Caco-2 (cell line): Measurements from ENCODE around the gene KRT77. TPM values are rescaled to one million over a fixed set of nuclear protein-coding genes. Genes with fewer than 3 reads are reported as not detected.
"Not testable (repeated sequence)": the region's sequence is repeated elsewhere in the genome, so short reads cannot be mapped to it uniquely, and the experiment has no call there.

Source experiments
- BruUV-seq: library from RNA; stranded (reverse); fragments of 400-500 nt; replicated peaks from 2 replicates; lab custom pipeline; 2021; lab: Mats Ljungman, UMichigan
- CTCF ChIA-PET: fragments of 300-600 bp; sonication (Branson Sonifier 250); formaldehyde crosslinking; loops from one replicate; lab custom pipeline; 2022; ENCODE audit warnings: antibody characterized with exemption; lab: Charles Lee
- POLR2A ChIA-PET: fragments of 300-600 bp; sonication (Branson Sonifier 250); formaldehyde crosslinking; loops from one replicate; lab custom pipeline; 2022; ENCODE audit warnings: antibody characterized with exemption; lab: Charles Lee
- DNase-seq, 2 experiments: peaks; one replicate each; pipeline versions ENCODE4 v3.0.0 to v3.0.0-alpha.2; 2020 to 2022
- H3K27me3 ChIP-seq: replicated peaks from 2 replicates; pipeline ENCODE4 v1.6.0; 2011; ENCODE audit warnings: low read length; ENCODE audit not compliant: control insufficient read depth, insufficient read depth
- H3K36me3 ChIP-seq: 2 replicates; pipeline ENCODE4 v1.5.1; 2011; ENCODE audit warnings: low read length; ENCODE audit not compliant: control insufficient read depth, insufficient read depth
- H3K4me1 ChIP-seq: fragments of 250-450 bp; sonication (Bioruptor Pico); 2 replicates; pipeline ENCODE4 v1.5.1; 2020; ENCODE audit warnings: mild to moderate bottlenecking
- H3K4me3 ChIP-seq: 2 replicates; pipeline ENCODE4 v1.5.1; 2011; ENCODE audit warnings: low read depth, mild to moderate bottlenecking, control low read depth, low read length
- H3K9me3 ChIP-seq: fragments of 250-450 bp; sonication (Bioruptor Pico); 2 replicates; pipeline ENCODE4 v1.5.1; 2020; ENCODE audit warnings: mild to moderate bottlenecking, moderate library complexity
- H3K27ac Mint-ChIP-seq: one replicate; pipeline ENCODE4 v1.8.0; 2022; ENCODE audit warnings: mixed read lengths; ENCODE audit not compliant: unreplicated experiment
- H3K27me3 Mint-ChIP-seq: one replicate; pipeline ENCODE4 v1.8.0; 2022; ENCODE audit warnings: mixed read lengths; ENCODE audit not compliant: insufficient read depth, unreplicated experiment
- H3K36me3 Mint-ChIP-seq: one replicate; pipeline ENCODE4 v1.8.0; 2022; ENCODE audit warnings: mild to moderate bottlenecking, mixed read lengths; ENCODE audit not compliant: insufficient read depth, unreplicated experiment
- H3K4me1 Mint-ChIP-seq: one replicate; pipeline ENCODE4 v1.8.0; 2022; ENCODE audit warnings: low read depth, mixed read lengths; ENCODE audit not compliant: unreplicated experiment
- H3K4me3 Mint-ChIP-seq: one replicate; pipeline ENCODE4 v1.8.0; 2022; ENCODE audit warnings: mild to moderate bottlenecking, moderate library complexity, mixed read lengths; ENCODE audit not compliant: unreplicated experiment
- H3K9me3 Mint-ChIP-seq: one replicate; pipeline ENCODE4 v1.8.0; 2022; ENCODE audit warnings: mixed read lengths; ENCODE audit not compliant: unreplicated experiment
- CTCF ChIP-seq, 2 experiments: fragments of 200-600 bp in 1 of 2; IDR thresholded peaks; 1 replicate in 1 of 2; 2 replicates in 1 of 2; pipeline versions ENCODE4 v1.5.1 to v1.8.0; 2011 to 2022; ENCODE audit warnings: antibody characterized with exemption in 1 of 2, control low read depth in 1 of 2, inconsistent platforms in 1 of 2, low read depth in 1 of 2, low read length in 1 of 2, mild to moderate bottlenecking in 1 of 2, moderate library complexity in 1 of 2; ENCODE audit not compliant: insufficient read depth in 1 of 2, severe bottlenecking in 1 of 2, unreplicated experiment in 1 of 2
- intact Hi-C: fragments of 100-400 bp; cut with micrococcal nuclease; formaldehyde crosslinking; loops from one replicate; pipeline ENCODE4 v1.10.0; 2022; ENCODE audit not compliant: unreplicated experiment
- total RNA-seq: library from RNA; stranded (reverse); gene quantifications from 2 replicates; pipeline ENCODE4 v1.2.3, GENCODE V29; 2022

Gene KRT77
- total RNA-seq, 1 experiment from 2014 or later = not detected

GRCh38 chr12:52670961-52671360 is 32.4 kb downstream of the KRT77 start:
- no peaks in the 10 kb centered on the region for H3K36me3 Mint-ChIP-seq
- no peaks in the 10 kb centered on the region for H3K9me3 Mint-ChIP-seq
- Histone ChIP-seq H3K9me3 (no peaks in the 10 kb centered on the region), H3K4me3 (no peak overlapping the region), H3K36me3 (no peaks in the 10 kb centered on the region), H3K27me3 (no peaks in the 10 kb centered on the region), H3K4me1 (peaks cover 27% of the 10 kb centered on the region)
- POLR2A ChIA-PET = no interaction called here
- intact Hi-C loops = no loop called here
- no peak overlapping the region for H3K27ac Mint-ChIP-seq
- BruUV-seq = no TSS peak
- no peak for DNase-seq
- CTCF ChIA-PET = no interaction called here
- TF ChIP-seq CTCF (IDR thresholded peaks at IDR 0.05; ENCODE audit: insufficient read depth in 1 of 2, low read depth in 1 of 2, low read length in 1 of 2, severe bottlenecking in 1 of 2, unreplicated experiment in 1 of 2) = no peak
- H3K27me3 Mint-ChIP-seq = peaks cover 6% of the 10 kb centered on the region
- no peak overlapping the region for H3K4me3 Mint-ChIP-seq
- no peaks in the 10 kb centered on the region for H3K4me1 Mint-ChIP-seq

GRCh38 chr12:52670506-52670905 is 32.8 kb downstream of the KRT77 start:
- Mint-ChIP-seq H3K4me3 (no peak overlapping the region), H3K36me3 (no peaks in the 10 kb centered on the region), H3K4me1 (no peaks in the 10 kb centered on the region), H3K9me3 (no peaks in the 10 kb centered on the region), H3K27ac (no peak overlapping the region), H3K27me3 (peaks cover 8% of the 10 kb centered on the region)
- no peak overlapping the region for H3K4me3 ChIP-seq
- H3K4me1 ChIP-seq = peaks cover 27% of the 10 kb centered on the region
- no TSS peak for BruUV-seq
- H3K36me3 ChIP-seq = no peaks in the 10 kb centered on the region
- TF ChIP-seq CTCF (IDR thresholded peaks at IDR 0.05; ENCODE audit: insufficient read depth in 1 of 2, low read depth in 1 of 2, low read length in 1 of 2, severe bottlenecking in 1 of 2, unreplicated experiment in 1 of 2) = no peak
- no peak for DNase-seq
- no peaks in the 10 kb centered on the region for H3K27me3 ChIP-seq
- CTCF ChIA-PET = no interaction called here
- H3K9me3 ChIP-seq = no peaks in the 10 kb centered on the region
- intact Hi-C loops = no loop called here
- POLR2A ChIA-PET = no interaction called here

GRCh38 chr12:52669941-52670340 is 33.4 kb downstream of the KRT77 start:
- H3K4me3 Mint-ChIP-seq, intact Hi-C loops, H3K36me3 ChIP-seq, POLR2A ChIA-PET, H3K27me3 ChIP-seq, H3K27ac Mint-ChIP-seq, DNase-seq, H3K36me3 Mint-ChIP-seq, BruUV-seq, H3K9me3 ChIP-seq, H3K4me3 ChIP-seq, H3K9me3 Mint-ChIP-seq, H3K4me1 Mint-ChIP-seq: not testable (repeated sequence)
- CTCF ChIA-PET = interaction anchor here (0.6 kb wide), 1 partner anchor 314 kb away, joined by 3 read pairs; no protein-coding TSS in a partner anchor
- H3K27me3 Mint-ChIP-seq = peaks cover 11% of the 10 kb centered on the region
- peaks cover 27% of the 10 kb centered on the region for H3K4me1 ChIP-seq

- intact Hi-C loops = no loop called here
- CTCF ChIA-PET = interaction anchor here (0.6 kb wide), 1 partner anchor 314 kb away, joined by 3 read pairs; no protein-coding TSS in a partner anchor
- Histone ChIP-seq H3K27me3 (no peaks in the 10 kb centered on the region), H3K36me3 (no peaks in the 10 kb centered on the region), H3K9me3 (no peaks in the 10 kb centered on the region), H3K4me3 (no peak overlapping the region), H3K4me1 (peaks cover 27% of the 10 kb centered on the region)
- Mint-ChIP-seq H3K4me1 (no peaks in the 10 kb centered on the region), H3K4me3 (no peak overlapping the region), H3K9me3 (no peaks in the 10 kb centered on the region), H3K27ac (no peak overlapping the region), H3K36me3 (no peaks in the 10 kb centered on the region), H3K27me3 (peaks cover 11% of the 10 kb centered on the region)
- POLR2A ChIA-PET = no interaction called here
- no peak for DNase-seq
- no peak for TF ChIP-seq CTCF (IDR thresholded peaks at IDR 0.05; ENCODE audit: insufficient read depth in 1 of 2, low read depth in 1 of 2, low read length in 1 of 2, severe bottlenecking in 1 of 2, unreplicated experiment in 1 of 2)
- no TSS peak for BruUV-seq
Measured at GRCh38 chr12:52669426-52669825, 33.9 kb downstream of the KRT77 start.
